Measurements from ENCODE around the gene CHST2.

The CHST2 gene

GRCh38 chr3:143167969-143168854 is 48.6 kb downstream of the CHST2 start:
- peak; percentile 61 for DNase-seq (ENCODE audit: low read depth)

DNA sequence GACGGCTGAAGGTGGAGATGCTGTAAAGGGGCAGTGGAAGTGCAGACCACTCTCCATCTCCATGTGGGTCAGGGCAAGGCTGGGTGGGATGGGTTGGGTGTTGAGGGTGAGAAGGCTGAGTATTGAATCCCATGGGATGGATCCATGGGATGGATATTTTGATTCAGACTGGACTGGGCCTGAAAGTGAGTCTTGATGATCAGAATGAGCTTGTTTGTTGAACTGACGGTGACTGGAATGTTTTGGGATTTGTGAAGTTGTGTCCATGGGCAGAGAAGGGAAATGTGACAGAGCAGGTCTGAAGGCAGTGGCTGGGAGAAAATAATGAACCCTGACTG is 49.3 kb downstream of the CHST2 start:
- no peak for DNase-seq (ENCODE audit: low read depth)

DNA sequence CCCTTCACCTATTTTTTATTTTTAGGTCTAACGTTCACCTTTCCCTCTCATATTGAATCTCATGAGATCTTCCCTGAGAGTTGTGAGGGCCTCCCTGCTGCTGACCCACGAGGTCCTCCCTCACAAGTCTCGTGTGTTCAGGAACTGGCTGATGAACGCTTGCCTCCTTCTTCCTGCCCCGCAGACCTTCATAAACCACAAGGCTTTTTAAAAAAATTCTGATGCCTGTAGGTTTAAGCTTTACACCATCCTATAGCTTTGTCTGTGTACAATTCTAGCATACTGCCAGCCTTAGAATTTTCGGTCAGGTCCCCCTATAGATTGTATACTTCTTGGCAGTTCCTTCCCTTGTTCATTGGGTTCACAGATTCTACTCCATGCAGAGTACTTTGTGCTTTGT is 50.5 kb downstream of the CHST2 start:
- DNase-seq (ENCODE audit: low read depth) = no peak

DNA sequence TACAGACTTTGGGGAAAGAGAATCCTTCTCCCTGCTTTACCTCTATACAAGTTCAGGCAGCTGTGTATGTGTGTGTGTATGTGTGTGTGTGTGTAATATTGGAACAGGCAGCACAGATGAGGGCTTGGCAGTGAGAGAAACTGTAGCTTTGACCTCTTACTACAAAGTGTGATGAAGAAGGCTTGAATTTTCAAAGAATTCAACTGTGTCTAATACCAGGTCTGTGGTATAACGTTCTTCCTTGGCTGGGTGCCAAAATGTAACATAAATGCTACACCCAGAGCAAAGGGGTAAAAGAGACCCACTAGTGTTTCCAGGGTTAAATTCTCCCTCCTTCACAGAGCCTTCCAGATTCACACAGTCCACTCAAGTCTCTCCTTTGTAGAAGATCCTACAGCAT is 51.1 kb downstream of the CHST2 start:
- peak; percentile 38 for DNase-seq (ENCODE audit: low read depth)

- DNase-seq (ENCODE audit: low read depth) = peak; percentile 86
Measured at GRCh38 chr3:143171141-143171980, 51.8 kb downstream of the CHST2 start.

DNA sequence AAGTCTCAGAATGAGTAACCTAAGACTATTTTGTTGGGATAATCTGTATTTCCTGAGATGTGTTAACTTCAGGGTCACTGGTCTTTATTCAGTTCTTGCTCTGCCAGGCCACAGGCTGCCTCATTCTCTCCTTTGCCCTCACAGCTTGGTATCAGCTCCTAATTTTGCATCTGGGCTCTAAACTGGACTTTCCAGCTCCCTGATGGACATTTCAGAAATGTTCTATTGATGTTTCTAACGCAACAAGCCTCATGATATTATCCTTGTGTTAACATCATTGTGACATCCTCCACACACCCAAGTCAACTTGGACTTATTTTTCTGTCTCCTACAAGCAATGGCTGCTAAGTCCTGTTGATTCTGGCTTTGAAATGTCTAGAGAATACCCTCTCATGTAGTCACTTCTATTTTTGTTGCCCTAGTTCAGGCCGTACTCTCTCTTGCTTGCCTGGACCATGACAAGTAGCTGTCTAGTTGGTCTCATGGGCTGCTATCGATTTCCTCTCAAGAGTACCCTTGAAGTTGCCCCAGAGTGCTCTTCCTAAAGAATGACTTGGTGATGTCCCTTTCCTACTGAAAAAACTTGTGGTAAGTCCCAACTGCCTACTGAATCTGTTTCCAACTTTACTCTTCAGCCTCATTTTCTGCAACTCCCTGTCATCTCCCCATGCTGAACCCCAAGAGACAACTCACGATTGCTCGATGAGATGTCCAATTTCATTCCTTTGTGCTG is 52.7 kb downstream of the CHST2 start:
- DNase-seq (ENCODE audit: low read depth) = no peak

GRCh38 chr3:143172795-143173145 is 53.2 kb downstream of the CHST2 start:
- no peak for DNase-seq (ENCODE audit: low read depth)

- DNase-seq (ENCODE audit: low read depth) = no peak
Measured at GRCh38 chr3:143173242-143173641, 53.7 kb downstream of the CHST2 start.

Measured in EH (cell line).